Measurements from ENCODE around the gene RPS6KC1.
"Not testable (repeated sequence)": the region's sequence is repeated elsewhere in the genome, so short reads cannot be mapped to it uniquely, and the experiment has no call there.

The RPS6KC1 gene

GRCh38 chr1:213279410-213279809, 228.4 kb downstream of the RPS6KC1 start:
- no peak for DNase-seq (ENCODE audit: low read depth in 2 of 2)

- DNase-seq (ENCODE audit: low read depth in 2 of 2), result no peak
Measured at GRCh38 chr1:213281640-213282301, 230.7 kb downstream of the RPS6KC1 start.

GRCh38 chr1:213284626-213285025, 233.6 kb downstream of the RPS6KC1 start:
- no peak for DNase-seq (ENCODE audit: low read depth in 2 of 2)

GRCh38 chr1:213286235-213286634, 235.2 kb downstream of the RPS6KC1 start:
- DNase-seq (ENCODE audit: low read depth in 2 of 2), result no peak

GRCh38 chr1:213287987-213288386, 236.9 kb downstream of the RPS6KC1 start:
- DNase-seq (ENCODE audit: low read depth in 2 of 2), result no peak

- no peak for DNase-seq (ENCODE audit: low read depth in 2 of 2)
Measured at GRCh38 chr1:213291526-213291925, 240.5 kb downstream of the RPS6KC1 start.

GRCh38 chr1:213292614-213293013, 241.6 kb downstream of the RPS6KC1 start:
- DNase-seq (ENCODE audit: low read depth in 2 of 2), result no peak

- DNase-seq (ENCODE audit: low read depth in 2 of 2), result no peak
Measured at GRCh38 chr1:213295860-213296259, 244.8 kb downstream of the RPS6KC1 start.

GRCh38 chr1:213296558-213296957, 245.5 kb downstream of the RPS6KC1 start:
- no peak for DNase-seq (ENCODE audit: low read depth in 2 of 2)

GRCh38 chr1:213297021-213297420, 246.0 kb downstream of the RPS6KC1 start:
- DNase-seq (ENCODE audit: low read depth in 2 of 2), result no peak

GRCh38 chr1:213300433-213300832, 249.4 kb downstream of the RPS6KC1 start:
- DNase-seq (ENCODE audit: low read depth in 2 of 2), result no peak

- not testable (repeated sequence) for DNase-seq (ENCODE audit: low read depth in 2 of 2)
Measured at GRCh38 chr1:213301524-213301923, 250.5 kb downstream of the RPS6KC1 start.

GRCh38 chr1:213303286-213303685, 252.2 kb downstream of the RPS6KC1 start:
- DNase-seq (ENCODE audit: low read depth in 2 of 2), result no peak

- no peak for DNase-seq (ENCODE audit: low read depth in 2 of 2)
Measured at GRCh38 chr1:213315571-213315970, 264.5 kb downstream of the RPS6KC1 start.

- DNase-seq (ENCODE audit: low read depth in 2 of 2), result not testable (repeated sequence)
Measured at GRCh38 chr1:213318458-213318857, 267.4 kb downstream of the RPS6KC1 start.

- no peak for DNase-seq (ENCODE audit: low read depth in 2 of 2)
Measured at GRCh38 chr1:213320191-213320870, 269.3 kb downstream of the RPS6KC1 start.
